Upper lobe of left lung (tissue), 4 donors: Measurements from ENCODE around the gene MIEF1.

Experiments used
- CTCF ChIP-seq, 6 experiments: fragments of 450-650 bp in 4 of 6; fragments of 200-600 bp in 2 of 6; sonication (generic) in 2 of 6; IDR thresholded peaks; one replicate each; pipeline ENCODE4 v1.5.1; 2016 to 2019; ENCODE audit warnings: antibody characterized with exemption in 6 of 6
- POLR2A ChIP-seq, 4 donors: fragments of 450-650 bp; IDR thresholded peaks; one replicate each; pipeline ENCODE4 v1.5.1; 2016 to 2017; ENCODE audit warnings: antibody characterized with exemption in 4 of 4, mild to moderate bottlenecking in 2 of 4
- POLR2AphosphoS5 ChIP-seq, 2 donors: sonication (generic); formaldehyde crosslinking; IDR thresholded peaks; one replicate each; pipeline ENCODE4 v1.5.1; 2017; ENCODE audit warnings: antibody characterized with exemption in 2 of 2

GRCh38 chr22:39497429-39497828, 4.7 kb upstream of the MIEF1 start:
- TF ChIP-seq CTCF (IDR thresholded peaks at IDR 0.05) (no peak), POLR2A (IDR thresholded peaks at IDR 0.05) (no peak), POLR2AphosphoS5 (IDR thresholded peaks at IDR 0.05) (no peak)
